Measurements from ENCODE around the gene MYO6.
A peak's percentile ranks its signal among the peaks of the same experiment; 100 is the strongest.
"Not testable (repeated sequence)": the region's sequence is repeated elsewhere in the genome, so short reads cannot be mapped to it uniquely, and the experiment has no call there.

Gene MYO6
- total RNA-seq = 3.7 to 5.3 reads per million in 2 donors

DNA sequence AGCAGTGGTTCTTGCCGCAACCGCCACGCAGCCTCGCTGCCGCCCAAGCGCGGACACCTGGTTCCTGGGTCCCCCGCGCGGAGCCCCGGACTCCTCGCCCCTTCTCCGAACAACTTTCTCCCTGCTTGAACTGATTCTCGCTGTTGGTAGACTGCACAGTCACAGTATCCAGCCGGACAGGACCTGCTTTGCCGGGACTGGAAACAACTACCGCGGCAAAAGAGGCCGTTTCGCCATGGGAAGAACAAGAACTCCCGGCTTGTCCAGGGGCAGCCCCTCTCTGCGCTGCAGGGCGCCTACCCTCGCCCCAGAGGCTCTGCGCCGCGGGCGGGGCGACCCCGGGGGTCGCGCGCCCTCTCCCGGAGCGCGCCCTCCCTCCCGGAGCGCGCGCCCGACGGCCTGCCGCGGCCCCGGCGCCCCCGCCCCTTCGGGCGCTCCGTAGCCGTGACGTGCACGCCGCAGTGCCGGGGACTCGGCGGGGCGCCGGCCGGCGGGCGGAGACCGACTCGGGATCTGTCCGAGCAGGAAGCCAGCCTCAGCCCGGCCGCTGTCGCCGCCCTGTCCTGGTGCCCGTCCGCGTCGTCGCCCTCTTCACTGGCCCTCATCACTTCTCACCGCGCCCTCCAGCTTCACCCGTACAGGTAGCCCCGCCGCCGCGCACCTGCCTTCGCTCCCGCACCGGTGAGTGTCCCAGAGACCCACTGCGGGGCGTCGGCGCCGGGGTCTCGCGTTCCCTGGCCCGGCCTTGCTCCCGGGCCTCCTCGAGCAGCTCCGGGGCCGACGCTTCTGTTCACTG is at the start of gene MYO6:
MYO6 (plus strand) TSS at position 497 of the 796 bp plus-strand sequence. CDS start 68,309 bp downstream, outside the sequence.
- DNase-seq = peak in 4 of 5 experiments; percentile 9 to 67 (median 31)

DNA sequence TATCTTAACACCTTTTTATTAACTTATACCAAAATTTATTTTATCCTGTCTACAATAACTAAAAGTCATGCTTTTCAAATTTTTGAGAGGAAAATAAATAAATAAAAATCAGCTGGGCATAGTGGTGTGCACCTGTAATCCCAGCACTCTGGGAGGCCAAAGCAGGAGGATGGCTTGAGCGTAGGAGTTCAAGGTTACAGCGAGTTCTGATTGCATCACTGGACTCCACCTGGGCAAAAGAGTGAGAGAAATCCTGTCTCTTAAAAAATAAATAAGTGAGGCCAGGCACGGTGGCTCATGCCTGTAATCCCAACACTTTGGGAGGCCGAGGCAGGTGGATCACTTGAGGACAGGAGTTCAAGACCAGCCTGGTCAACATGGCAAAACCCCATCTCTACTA is 40.7 kb upstream of the MYO6 start:
- not testable (repeated sequence) for DNase-seq

DNA sequence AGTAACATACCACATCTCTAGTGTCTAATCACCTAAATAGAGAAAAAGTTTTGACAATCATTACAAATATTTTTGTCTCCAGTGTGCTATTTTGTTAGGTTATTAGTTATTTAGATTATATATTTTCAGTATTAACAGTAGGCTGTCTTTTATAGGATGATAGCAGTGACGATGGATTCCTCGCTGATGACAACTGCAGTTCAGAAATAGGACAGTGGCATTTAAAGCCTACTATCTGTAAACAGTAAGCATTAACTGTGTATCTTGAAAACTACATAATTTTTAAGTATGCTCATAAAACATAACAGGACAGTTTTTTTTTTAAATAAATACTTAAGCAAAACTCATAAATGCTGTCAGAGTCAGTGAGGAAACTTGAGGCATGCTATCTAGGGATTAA is 37.9 kb upstream of the MYO6 start:
- no peak for DNase-seq

DNA sequence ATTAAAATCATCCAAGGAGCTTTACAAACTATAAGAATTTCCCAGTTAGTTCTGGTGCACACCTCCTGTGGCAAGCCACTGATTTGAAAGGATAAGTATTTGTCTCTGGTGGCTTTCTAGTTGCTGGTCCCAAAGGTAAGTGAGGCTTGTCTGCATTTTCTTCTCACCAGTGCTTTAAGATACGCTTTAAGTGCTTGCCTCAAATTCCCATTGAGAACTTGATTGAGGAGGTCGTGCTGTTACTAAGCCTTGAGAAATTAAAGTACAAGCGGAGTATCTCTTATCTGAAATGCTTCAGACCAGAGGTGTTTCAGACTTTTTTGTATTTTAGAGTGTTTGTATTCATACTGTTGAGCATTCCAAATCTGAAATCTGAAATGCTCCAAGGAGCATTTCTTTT is 29.9 kb upstream of the MYO6 start:
- DNase-seq = no peak

DNA sequence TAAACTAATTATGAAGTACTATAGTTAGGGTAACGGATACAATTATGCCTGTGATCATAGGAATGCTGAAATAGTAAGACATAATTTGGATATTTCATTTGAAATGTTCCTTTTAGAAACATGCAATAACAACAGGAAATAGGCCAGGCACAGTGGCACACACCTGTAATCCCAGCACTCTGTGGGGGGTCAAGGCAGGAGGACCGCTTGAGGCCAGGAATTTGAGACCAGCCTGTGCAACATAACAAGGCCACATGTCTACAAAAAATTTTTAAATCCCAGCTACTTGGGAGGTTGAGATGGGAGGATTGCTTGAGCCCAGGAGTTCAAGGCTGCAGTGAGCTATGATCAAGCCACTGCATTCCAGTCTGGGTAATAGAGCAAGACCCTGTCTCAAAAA is 25.7 kb upstream of the MYO6 start:
- DNase-seq = no peak

DNA sequence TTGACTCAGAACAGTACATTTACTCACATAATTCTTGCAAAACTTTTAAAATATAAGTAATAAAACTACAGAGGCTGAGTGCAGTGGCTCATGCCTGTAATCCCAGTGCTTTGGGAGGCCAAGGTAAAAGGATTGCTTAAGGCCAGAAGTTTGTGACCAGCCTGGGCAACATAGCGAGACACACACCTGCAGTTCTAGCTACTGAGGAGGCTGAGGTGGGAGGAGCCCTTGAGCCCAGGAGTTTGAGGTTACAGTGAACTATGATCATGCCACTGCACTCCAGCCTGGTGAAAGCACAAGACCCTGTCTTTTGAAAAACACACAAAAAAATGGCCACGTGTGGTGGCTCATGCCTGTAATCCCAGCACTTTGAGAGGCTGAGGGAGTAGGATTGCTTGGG is 21.8 kb upstream of the MYO6 start:
- DNase-seq = no peak

DNA sequence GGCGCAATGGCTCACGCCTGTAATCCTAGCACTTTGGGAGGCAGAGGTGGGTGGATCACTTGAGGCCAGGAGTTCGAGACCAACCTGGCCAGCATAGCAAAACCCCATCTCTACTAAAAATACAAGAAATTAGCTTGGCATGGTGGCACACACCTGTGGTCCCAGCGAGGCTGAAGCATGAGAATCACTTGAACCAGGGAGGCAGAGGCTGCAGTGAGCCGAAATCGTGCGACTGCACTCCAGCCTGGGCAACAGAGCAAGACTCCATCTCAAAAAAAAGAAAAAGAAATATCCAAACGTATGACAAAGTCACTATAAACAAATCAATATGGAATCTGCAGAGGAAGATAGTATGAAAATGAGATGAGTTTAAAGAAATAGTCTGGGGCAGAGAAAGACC is 18.0 kb upstream of the MYO6 start:
- not testable (repeated sequence) for DNase-seq

DNA sequence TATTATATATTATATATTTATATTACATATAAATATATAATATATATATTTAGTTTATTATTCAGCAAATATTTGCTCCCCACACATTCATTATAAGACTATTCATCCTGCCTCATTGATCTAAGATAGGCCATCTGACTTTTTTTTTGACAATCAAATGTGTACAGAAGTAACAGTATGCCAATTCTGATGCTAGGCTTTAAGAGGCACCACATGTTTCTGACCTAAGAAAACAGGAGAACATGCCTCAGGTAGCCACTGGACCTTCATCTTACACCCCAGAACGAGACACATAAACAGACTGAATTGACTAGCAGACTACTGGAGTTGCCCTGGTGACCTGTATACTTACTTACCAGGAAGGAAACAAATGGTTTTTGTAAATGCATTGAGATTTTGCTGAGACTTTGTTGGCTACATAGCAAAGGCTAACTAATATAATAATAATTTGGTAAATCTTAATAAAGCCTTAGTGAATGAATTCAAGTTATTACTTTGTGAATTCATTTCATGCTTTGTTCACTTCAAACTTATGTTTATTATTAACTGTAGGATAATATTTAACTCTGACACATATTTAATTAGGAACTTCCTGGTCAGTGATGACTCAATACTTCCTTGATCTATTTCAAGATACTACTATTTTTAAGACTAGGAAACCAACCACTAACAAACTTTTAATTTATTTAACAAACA is 13.4 kb upstream of the MYO6 start:
- DNase-seq = no peak

DNA sequence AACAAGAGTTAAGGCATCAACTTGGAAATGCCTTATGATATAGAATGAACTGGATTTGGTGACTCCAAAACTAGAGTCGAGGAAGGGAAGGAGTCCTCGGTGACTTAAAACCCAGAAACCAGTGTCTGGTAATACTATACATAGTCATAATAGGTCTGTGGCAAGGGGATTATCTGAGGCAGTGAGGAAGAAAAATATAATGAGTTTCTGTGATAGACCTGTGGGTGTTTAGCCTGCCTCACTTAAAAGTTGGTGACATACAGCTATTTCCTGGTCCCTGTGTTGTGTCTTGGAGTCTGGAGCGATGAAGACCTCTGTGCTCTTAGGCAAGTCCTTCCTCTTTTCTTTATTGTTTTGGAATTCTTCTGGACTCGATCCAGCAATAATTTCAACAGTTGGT is 5.1 kb upstream of the MYO6 start:
- no peak for DNase-seq

DNA sequence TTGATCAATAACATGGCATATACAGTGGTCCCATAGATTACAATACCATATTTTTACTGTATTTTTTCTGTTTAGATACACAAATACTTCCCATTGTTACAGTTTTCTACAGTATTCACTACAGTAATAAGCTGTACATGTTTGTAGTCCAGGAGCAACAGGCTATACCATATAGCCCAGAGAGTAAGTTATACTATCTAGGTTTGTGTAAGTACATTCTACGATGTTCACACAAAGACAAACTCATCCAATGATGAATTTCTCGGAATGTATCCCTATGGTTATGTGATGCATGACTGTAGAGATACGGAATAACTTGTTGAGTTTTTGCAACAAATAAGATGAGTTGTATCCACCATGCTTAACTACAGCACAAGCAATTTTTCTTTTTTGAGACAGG is 3.6 kb upstream of the MYO6 start:
- no peak for DNase-seq

DNA sequence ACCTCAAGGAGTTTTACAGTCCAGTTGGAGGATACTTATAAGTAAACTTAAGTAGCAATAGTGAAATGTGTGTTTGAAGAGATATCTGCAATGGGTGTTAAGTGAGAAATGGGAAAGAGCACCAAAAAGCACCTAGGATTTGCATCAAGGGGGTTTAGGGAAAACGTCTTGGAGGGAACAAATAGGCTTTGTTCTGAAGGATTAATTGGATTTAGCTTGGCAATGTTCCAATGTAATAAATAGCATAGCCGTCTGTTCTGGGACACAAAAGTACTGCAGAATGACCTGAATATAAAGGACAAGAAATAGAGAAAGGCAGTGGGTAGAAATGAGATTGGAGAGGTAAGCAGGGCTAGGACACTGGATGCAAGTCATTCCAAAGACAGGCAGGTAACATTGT is 2.8 kb upstream of the MYO6 start:
- DNase-seq = no peak

DNA sequence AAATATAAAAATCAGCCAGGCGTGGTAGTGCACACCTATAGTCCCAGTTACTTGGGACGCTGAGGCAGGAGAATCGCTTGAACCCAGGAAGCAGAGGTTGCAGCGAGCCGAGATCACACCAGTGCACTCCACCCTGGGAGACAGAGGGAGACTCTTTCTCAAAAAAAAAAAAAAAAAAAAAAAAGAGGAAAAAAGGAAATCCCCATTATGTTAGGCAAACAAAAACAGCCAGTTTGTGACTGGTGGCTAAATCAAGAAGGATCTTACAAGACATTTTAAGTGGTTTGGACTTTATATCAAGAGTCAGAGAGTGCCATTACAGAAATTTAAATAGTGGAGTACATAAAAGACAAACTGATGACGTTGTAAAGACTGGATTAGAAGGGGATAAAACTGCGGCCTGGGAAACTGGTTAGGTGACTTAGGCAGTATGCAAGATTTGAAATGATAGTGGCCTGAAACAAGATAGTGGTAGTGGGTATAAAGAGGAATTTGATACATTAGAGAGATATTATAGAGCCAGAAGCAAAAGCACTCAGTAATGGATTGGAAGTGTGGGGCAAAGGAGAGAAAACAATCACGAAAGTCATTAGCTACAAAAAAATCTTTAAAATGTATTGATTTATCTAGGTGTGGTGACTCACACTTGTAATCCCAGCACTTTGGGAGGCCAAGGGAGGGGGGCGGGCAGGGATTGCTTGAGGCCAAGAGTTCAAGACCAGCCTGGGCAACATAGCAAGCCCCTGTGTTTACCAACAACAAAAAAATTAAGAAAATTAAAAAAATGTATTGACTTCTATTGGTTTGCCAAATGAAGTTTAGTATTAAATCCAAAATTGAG is 1.7 kb upstream of the MYO6 start:
- DNase-seq = no peak

DNA sequence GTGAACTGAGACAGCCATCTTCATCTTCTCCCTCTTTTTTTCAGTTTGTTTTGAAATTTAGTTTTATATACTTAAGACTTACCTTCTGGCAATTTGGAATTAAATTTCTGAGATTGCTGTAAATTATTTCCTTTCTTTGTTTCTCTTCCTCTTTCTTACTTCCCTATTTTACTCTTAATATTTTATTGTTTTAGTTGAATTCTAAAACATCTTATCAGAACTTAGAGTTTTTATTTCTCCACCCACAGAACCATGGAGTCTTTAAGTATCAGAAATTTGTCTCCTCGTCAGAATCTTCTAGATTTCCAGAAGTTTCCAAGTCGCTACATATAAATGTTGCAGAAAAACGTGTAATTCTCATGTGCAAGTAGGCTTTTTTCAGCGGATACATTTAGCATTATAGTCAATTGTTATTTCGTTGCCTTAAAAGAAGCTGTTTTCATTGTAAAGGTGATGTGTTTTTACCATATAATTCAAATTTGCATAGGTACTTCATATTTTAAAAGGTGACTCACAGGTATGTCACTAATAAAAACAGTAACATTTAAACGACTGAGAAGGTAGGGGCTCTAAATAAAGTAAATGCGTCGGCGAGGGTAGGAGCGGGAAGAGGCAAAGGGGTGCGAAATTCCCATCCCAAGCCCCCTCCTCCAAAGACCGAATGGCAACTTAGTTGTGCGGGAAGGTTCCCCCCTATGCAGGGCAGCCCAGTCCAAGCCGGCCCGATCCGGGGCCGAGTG is 866 bp upstream of the MYO6 start:
- no peak for DNase-seq

DNA sequence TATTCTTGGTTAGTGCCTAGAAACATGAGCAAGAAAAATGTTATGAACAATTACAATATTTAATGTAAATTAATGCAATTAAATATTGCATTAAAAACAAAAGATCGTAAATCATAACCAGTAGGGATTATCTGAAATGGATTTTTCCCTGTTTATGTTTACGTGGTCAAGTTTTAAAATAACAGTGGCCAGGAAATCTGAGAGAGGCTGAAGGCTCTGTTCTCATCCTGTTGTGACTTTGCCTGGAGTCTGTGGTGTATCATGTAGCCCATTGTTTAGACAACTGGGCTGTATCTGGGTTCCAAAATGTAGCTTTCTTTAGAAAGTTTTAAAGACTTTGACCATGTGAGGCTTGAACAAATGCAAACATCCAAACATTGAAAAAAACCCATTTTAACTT is 2.4 kb downstream of the MYO6 start:
- DNase-seq = no peak

DNA sequence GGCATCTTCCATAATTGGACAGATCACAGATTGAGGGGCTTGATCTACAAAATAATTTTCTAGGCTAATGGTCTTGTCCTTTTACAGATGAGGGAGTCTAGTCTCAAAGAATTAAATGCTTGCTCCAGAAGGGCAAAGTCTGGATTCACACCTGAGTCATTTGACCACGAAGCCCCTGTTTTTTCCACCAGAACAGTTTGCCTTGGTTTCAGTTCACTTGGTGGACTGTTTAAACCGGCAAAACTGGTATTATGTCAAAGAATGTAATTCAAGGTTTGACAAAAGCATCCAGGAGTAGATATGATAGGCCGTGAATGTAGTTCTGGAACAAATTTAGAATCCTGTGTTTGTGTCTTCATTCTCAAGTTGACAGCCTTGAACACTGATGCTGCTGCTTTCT is 3.3 kb downstream of the MYO6 start:
- DNase-seq = no peak

DNA sequence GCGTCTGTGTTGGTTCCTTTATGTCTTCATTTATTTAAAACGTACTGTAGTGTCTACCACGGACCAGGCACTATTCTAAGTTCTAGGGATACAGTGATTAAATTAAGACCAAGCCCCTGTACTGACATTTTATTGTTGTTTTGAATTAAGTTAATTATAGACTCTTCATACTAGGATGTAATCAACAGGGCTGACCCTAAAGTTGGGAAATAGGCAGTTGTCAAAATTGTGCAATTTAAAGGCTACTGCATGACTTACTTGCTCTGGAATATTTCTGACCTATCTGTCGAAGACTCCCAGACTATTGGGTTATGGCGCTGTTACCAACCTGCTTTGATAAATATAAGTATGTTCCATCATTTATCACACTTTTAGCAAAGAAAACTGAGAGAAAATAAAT is 6.7 kb downstream of the MYO6 start:
- no peak for DNase-seq

DNA sequence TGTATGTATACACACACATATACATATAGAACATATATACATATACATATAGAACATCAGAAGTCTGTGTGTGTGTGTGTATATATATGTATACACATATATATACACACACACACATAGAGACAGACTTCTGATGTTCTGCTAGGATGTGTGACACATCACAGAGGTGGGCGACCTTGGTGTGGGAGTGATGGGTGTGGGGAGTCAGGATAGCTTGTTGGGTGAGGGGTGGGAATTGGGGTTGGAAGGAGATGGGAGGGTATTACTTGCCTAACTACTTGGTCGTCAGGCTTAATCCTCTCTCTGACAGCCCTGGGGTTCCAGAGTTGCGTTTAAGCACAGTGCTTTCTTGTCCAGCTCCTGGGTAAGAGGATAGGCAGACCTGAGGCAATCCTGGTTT is 8.3 kb downstream of the MYO6 start:
- DNase-seq = no peak

DNA sequence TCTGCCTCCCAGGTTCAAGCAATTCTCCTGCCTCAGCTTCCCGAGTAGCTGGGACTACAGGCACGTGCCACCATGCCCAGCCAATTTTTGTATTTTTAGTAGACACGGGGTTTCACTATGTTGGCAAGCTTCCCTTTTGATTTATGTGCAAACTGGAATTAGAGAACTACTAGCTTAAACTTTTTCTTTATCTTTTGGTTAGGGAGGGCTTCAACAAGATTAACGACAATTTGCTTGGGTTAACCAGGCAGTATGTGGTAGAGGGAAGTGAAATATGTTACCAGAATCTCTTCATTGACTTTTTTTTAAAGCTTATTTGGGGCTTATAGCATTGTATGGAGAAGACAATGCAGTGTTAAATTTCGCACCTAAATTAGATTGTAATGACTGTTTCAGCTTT is 9.0 kb downstream of the MYO6 start:
- DNase-seq = no peak

DNA sequence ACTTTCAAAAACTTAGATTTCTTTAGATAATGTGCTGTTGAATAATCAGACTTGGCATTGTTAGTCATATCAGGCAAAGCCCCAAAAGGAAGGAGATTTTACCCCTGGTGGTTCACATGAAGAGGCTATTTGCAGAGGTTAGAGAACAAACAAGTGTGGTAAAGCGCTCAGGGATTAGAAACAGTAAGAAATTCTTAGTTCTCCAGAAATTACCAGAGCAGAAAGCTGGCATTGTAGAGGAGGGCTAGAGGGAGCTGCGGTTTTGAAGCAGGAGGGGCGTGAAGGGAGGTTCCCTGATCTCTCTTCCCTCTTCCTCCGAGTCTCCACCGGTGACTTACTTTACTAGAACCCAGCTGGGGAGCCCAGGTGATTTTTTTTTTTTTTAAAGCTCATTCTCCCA is 10.2 kb downstream of the MYO6 start:
- DNase-seq = peak in 1 of 5 experiments; percentile 10

DNA sequence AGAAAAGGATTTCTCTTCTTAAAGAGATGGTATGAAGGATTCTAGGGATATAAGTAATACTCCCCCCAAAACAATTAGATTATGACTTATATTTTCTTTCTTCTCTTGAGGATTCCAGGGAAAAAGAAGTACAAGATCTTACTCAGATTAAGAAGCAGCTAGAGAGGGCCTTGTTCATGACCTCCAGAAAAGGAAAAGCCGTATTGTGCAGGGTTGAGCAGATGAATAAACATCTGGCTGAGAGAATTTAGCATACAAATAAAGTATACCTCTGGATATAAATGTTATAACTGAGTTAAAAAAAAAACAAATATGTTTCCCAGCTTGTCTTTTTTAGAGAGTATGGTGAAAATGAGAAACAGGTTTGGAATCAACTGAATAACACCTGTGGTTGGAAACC is 11.3 kb downstream of the MYO6 start:
- no peak for DNase-seq

DNA sequence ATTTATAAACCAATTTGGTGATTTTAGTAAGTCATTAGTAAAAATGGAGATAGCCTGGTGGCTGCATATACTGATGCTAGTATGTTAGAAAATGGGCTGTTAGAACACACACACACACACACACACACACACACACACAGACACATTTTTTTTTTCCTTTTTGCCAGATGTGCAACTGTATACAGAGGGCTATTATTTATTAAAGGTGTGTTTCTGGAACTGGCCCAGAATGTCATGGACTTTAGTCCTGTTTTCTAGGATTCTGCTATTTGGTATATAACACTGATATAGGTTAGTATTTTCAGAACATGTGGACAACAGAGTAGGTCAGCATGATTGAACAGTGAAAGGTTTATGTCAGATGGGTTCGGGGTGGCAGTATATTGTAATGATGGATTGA is 12.4 kb downstream of the MYO6 start:
- no peak for DNase-seq

DNA sequence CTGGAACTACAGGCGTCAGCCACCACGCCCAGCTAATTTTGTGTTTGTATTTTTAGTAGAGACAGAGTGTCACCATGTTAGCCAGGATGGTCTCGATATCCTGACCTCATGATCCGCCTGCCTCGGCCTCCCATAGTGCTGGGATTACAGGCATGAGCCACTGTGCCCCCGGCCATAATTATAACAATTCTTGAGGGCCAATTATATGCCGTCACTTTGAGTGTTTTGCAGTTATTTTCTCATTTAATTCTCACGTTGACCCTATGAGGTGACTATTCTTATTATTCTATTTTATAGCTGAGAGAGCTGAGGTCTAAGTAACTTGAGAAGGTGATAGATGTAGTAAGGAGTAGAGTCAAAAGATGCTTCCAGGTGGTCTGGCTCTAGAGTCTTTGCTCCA is 13.0 kb downstream of the MYO6 start:
- DNase-seq = no peak

DNA sequence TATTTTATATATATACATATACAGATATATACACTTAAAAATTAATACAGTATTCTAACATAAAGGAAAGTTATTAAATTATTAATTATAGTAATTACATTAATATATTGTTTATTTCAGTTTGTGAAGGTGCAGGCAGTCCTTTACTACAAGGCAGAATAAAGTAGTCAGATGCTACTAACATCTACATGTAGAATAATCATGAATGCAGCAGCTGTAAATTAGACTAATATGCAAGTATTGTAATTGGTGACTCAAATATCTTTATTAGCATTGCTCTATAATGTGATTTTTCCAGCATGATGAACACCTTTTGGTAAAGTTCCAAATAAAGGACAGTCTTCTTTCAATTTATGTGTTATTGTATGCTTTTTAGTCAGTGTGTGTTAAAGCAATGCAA is 17.3 kb downstream of the MYO6 start:
- no peak for DNase-seq

Data from T-helper 2 cell (primary cell).